ENCODE results near the gene CBFB.

CBFB gene

DNA sequence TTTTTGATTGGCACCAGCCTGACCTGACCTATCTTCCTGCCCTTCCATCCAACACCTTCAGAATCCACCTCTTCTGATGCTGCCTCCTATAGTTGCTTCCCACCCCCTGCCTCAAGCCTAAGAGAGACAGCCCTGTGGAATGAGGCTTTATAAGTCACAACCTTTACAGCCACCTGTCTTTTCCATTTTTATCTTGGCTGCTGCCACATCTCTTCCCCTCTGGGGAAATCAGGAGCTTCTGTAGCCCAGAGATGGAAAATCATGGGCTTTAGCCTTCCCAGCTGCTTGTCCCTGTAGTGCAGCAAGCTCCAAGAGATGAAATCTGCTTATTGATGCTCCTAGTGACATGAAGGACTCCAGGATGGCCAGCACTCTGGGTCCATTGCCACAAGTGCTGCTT is 99.5 kb downstream of the CBFB start:
- Histone ChIP-seq H3K27ac (no peak overlapping the region), H3K36me3 (ENCODE audit: insufficient read depth) (no peaks in the 10 kb centered on the region; the same call in 1 of the 2 replicates), H3K79me2 (ENCODE audit: insufficient read depth, low read depth) (no peaks in the 10 kb centered on the region; the same call in 1 of the 2 replicates), H3K9ac (no peak overlapping the region), H2AFZ (ENCODE audit: low read depth) (no peak overlapping the region), H3K4me3 (IDR thresholded peaks at IDR 0.05; ENCODE audit: insufficient read depth, low read depth, low read length) (no peak overlapping the region), H3K4me1 (ENCODE audit: low read depth, poor library complexity, severe bottlenecking) (no peaks in the 10 kb centered on the region), H4K20me1 (ENCODE audit: insufficient read depth) (no peaks in the 10 kb centered on the region), H3K4me2 (no peak overlapping the region), H3K27me3 (ENCODE audit: insufficient read depth, low read depth) (no peaks in the 10 kb centered on the region)
- TF ChIP-seq, protein P1, sequence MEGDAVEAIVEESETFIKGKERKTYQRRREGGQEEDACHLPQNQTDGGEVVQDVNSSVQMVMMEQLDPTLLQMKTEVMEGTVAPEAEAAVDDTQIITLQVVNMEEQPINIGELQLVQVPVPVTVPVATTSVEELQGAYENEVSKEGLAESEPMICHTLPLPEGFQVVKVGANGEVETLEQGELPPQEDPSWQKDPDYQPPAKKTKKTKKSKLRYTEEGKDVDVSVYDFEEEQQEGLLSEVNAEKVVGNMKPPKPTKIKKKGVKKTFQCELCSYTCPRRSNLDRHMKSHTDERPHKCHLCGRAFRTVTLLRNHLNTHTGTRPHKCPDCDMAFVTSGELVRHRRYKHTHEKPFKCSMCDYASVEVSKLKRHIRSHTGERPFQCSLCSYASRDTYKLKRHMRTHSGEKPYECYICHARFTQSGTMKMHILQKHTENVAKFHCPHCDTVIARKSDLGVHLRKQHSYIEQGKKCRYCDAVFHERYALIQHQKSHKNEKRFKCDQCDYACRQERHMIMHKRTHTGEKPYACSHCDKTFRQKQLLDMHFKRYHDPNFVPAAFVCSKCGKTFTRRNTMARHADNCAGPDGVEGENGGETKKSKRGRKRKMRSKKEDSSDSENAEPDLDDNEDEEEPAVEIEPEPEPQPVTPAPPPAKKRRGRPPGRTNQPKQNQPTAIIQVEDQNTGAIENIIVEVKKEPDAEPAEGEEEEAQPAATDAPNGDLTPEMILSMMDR (conservative IDR thresholded peaks at IDR 0.05; ENCODE audit: low read depth, low read length), result no peak

DNA sequence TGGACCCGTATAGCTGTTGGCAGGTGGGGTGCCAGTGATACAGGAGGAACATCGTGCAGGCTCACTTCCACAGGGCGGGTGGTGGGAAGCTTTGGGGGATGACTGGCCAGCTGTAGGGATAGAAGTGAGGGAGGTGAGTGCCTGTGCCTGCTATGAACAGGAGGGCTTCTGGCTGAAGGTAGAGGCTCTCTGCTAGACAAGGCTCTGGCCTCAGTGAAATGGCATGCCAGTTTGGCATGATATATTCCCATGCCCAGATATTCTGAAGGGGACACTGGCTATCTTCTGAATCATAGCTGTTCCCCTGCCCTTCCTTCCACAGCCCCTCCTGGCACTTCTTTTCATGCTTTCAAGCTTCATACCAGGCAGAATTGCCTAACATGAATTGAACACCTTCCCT is 99.9 kb downstream of the CBFB start:
- Histone ChIP-seq H3K79me2 (ENCODE audit: insufficient read depth, low read depth) (no peaks in the 10 kb centered on the region; the same call in 1 of the 2 replicates), H2AFZ (ENCODE audit: low read depth) (no peak overlapping the region), H3K36me3 (ENCODE audit: insufficient read depth) (no peaks in the 10 kb centered on the region; the same call in 1 of the 2 replicates), H3K9ac (no peak overlapping the region), H3K27me3 (ENCODE audit: insufficient read depth, low read depth) (no peaks in the 10 kb centered on the region), H3K4me1 (ENCODE audit: low read depth, poor library complexity, severe bottlenecking) (no peaks in the 10 kb centered on the region), H3K4me2 (no peak overlapping the region), H4K20me1 (ENCODE audit: insufficient read depth) (no peaks in the 10 kb centered on the region), H3K27ac (no peak overlapping the region), H3K4me3 (IDR thresholded peaks at IDR 0.05; ENCODE audit: insufficient read depth, low read depth, low read length) (no peak overlapping the region)
- TF ChIP-seq, protein P1 (conservative IDR thresholded peaks at IDR 0.05; ENCODE audit: low read depth, low read length), result no peak

DNA sequence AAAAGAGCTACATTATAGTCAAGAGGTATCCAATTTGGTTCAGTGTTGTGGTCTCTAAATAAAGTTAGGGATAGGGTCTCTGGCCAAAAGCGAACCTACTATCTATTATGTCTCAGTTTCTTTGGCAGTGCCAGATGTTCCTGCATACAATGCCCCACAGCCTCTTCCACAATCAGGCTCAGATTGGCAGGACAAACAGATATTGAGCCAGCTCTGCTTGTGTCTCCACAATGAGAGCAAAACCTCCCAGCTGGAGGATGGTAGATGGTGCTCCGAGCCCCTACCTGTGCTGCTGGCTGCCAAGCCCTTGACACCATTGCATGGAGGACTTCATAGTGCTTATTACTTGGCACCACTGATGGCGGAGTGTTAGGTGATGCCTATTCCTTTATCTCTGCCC is 100.5 kb downstream of the CBFB start:
- Histone ChIP-seq H3K4me2 (no peak overlapping the region), H3K4me1 (ENCODE audit: low read depth, poor library complexity, severe bottlenecking) (no peaks in the 10 kb centered on the region), H3K79me2 (ENCODE audit: insufficient read depth, low read depth) (no peaks in the 10 kb centered on the region), H3K36me3 (ENCODE audit: insufficient read depth) (no peaks in the 10 kb centered on the region; the same call in 1 of the 2 replicates), H3K27ac (no peak overlapping the region), H2AFZ (ENCODE audit: low read depth) (no peak overlapping the region), H3K9ac (no peak overlapping the region), H3K4me3 (IDR thresholded peaks at IDR 0.05; ENCODE audit: insufficient read depth, low read depth, low read length) (no peak overlapping the region), H3K27me3 (ENCODE audit: insufficient read depth, low read depth) (no peaks in the 10 kb centered on the region), H4K20me1 (ENCODE audit: insufficient read depth) (no peaks in the 10 kb centered on the region)
- TF ChIP-seq, protein P1 (conservative IDR thresholded peaks at IDR 0.05; ENCODE audit: low read depth, low read length), result no peak

DNA sequence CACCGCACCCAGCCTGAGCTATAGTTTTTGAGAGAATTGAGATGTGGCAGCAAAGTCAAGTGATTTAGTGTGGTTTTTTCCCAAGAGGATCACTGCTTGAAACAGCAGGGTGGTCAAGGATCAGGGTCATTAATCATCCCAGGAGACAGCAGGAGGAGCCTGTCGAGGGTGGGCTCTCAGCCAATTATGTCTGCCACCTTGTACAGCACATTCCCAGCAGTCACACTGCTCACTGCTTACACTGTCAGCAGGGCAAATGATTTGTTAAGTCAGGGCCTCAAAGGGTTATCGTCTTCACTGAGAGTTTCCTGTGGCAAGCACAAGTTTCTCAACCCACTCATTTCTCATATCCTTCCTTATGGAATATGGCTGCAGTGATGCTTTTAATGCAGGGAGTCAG is 108.7 kb downstream of the CBFB start:
- no peak overlapping the region for H2AFZ ChIP-seq (ENCODE audit: low read depth)
- no peaks in the 10 kb centered on the region for H3K27me3 ChIP-seq (ENCODE audit: insufficient read depth, low read depth)
- no peaks in the 10 kb centered on the region for H4K20me1 ChIP-seq (ENCODE audit: insufficient read depth)
- no peak overlapping the region for H3K4me2 ChIP-seq
- TF ChIP-seq, protein P1 (conservative IDR thresholded peaks at IDR 0.05; ENCODE audit: low read depth, low read length), result no peak
- no peaks in the 10 kb centered on the region for H3K4me1 ChIP-seq (ENCODE audit: low read depth, poor library complexity, severe bottlenecking)
- no peak overlapping the region for H3K9ac ChIP-seq
- no peaks in the 10 kb centered on the region for H3K79me2 ChIP-seq (ENCODE audit: insufficient read depth, low read depth)
- H3K36me3 ChIP-seq (ENCODE audit: insufficient read depth), result no peaks in the 10 kb centered on the region
- no peak overlapping the region for H3K4me3 ChIP-seq (IDR thresholded peaks at IDR 0.05; ENCODE audit: insufficient read depth, low read depth, low read length)
- no peak overlapping the region for H3K27ac ChIP-seq
